Mesothelial cell of epicardium (in vitro differentiated cells): ENCODE data around the gene TXN. TPM values are rescaled to one million over a fixed set of nuclear protein-coding genes. Genes with fewer than 3 reads are reported as not detected.

Source experiments
- DNase-seq, 2 experiments: peaks; one replicate each; pipeline ENCODE4 v3.0.0; 2021; ENCODE audit warnings: low spot score in 2 of 2; ENCODE audit not compliant: unreplicated experiment in 2 of 2
- H3K27ac Mint-ChIP-seq: 2 replicates; pipeline ENCODE4 v1.8.0; 2021; ENCODE audit warnings: mixed read lengths
- H3K27me3 Mint-ChIP-seq: 2 replicates; pipeline ENCODE4 v1.8.0; 2021; ENCODE audit warnings: low read depth, mixed read lengths
- H3K36me3 Mint-ChIP-seq: 2 replicates; pipeline ENCODE4 v1.8.0; 2021; ENCODE audit warnings: mixed read lengths
- H3K4me1 Mint-ChIP-seq: 2 replicates; pipeline ENCODE4 v1.8.0; 2021; ENCODE audit warnings: mixed read lengths
- H3K4me3 Mint-ChIP-seq: 2 replicates; pipeline ENCODE4 v1.8.0; 2021; ENCODE audit warnings: mild to moderate bottlenecking, moderate library complexity, mixed read lengths
- H3K9me3 Mint-ChIP-seq: 2 replicates; pipeline ENCODE4 v1.8.0; 2021; ENCODE audit warnings: mixed read lengths
- CTCF ChIP-seq: fragments of 200-600 bp; sonication (generic); IDR thresholded peaks from one replicate; pipeline ENCODE4 v1.5.0; 2021; ENCODE audit warnings: antibody characterized with exemption; ENCODE audit not compliant: unreplicated experiment
- total RNA-seq: library from RNA; stranded (reverse); gene quantifications from 3 replicates; pipeline ENCODE4 v1.2.1, GENCODE V29; 2021

The TXN gene
- total RNA-seq, 1 donor from 2014 or later, result 114 TPM

GRCh38 chr9:110251212-110251611 is 5.1 kb downstream of the TXN start:
- H3K4me3 Mint-ChIP-seq, result no peak overlapping the region
- no peak for TF ChIP-seq CTCF
- no peak overlapping the region for H3K27ac Mint-ChIP-seq
- no peaks in the 10 kb centered on the region for H3K27me3 Mint-ChIP-seq
- peaks cover 26% of the 10 kb centered on the region for H3K4me1 Mint-ChIP-seq
- peaks cover 18% of the 10 kb centered on the region for H3K36me3 Mint-ChIP-seq
- DNase-seq, result no peak
- no peaks in the 10 kb centered on the region for H3K9me3 Mint-ChIP-seq

- peaks cover 19% of the 10 kb centered on the region for H3K4me1 Mint-ChIP-seq
- TF ChIP-seq CTCF, result no peak
- peaks cover 18% of the 10 kb centered on the region for H3K36me3 Mint-ChIP-seq
- no peaks in the 10 kb centered on the region for H3K9me3 Mint-ChIP-seq
- no peak overlapping the region for H3K4me3 Mint-ChIP-seq
- no peaks in the 10 kb centered on the region for H3K27me3 Mint-ChIP-seq
- DNase-seq, result no peak
- H3K27ac Mint-ChIP-seq, result no peak overlapping the region
Observed at GRCh38 chr9:110249603-110250002, 6.7 kb downstream of the TXN start.

GRCh38 chr9:110248361-110248760 is 7.9 kb downstream of the TXN start:
- TF ChIP-seq CTCF, result no peak
- Mint-ChIP-seq H3K9me3 (no peaks in the 10 kb centered on the region), H3K36me3 (peaks cover 21% of the 10 kb centered on the region), H3K4me3 (no peak overlapping the region), H3K27me3 (no peaks in the 10 kb centered on the region), H3K4me1 (peaks cover 7% of the 10 kb centered on the region), H3K27ac (no peak overlapping the region)
- DNase-seq, result no peak

GRCh38 chr9:110246214-110246613 is 10.1 kb downstream of the TXN start:
- peaks cover 28% of the 10 kb centered on the region for H3K36me3 Mint-ChIP-seq
- no peaks in the 10 kb centered on the region for H3K27me3 Mint-ChIP-seq
- no peak overlapping the region for H3K27ac Mint-ChIP-seq
- TF ChIP-seq CTCF, result no peak
- no peaks in the 10 kb centered on the region for H3K4me1 Mint-ChIP-seq
- no peak overlapping the region for H3K4me3 Mint-ChIP-seq
- H3K9me3 Mint-ChIP-seq, result no peaks in the 10 kb centered on the region
- DNase-seq, result no peak

- H3K9me3 Mint-ChIP-seq, result no peaks in the 10 kb centered on the region
- H3K4me3 Mint-ChIP-seq, result no peak overlapping the region
- TF ChIP-seq CTCF, result no peak
- H3K4me1 Mint-ChIP-seq, result no peaks in the 10 kb centered on the region
- no peaks in the 10 kb centered on the region for H3K27me3 Mint-ChIP-seq
- peaks cover 21% of the 10 kb centered on the region for H3K36me3 Mint-ChIP-seq
- no peak for DNase-seq
- H3K27ac Mint-ChIP-seq, result no peak overlapping the region
Observed at GRCh38 chr9:110244616-110245015, 11.7 kb downstream of the TXN start.

- H3K27me3 Mint-ChIP-seq, result no peaks in the 10 kb centered on the region
- H3K27ac Mint-ChIP-seq, result no peak overlapping the region
- no peaks in the 10 kb centered on the region for H3K9me3 Mint-ChIP-seq
- no peak overlapping the region for H3K4me3 Mint-ChIP-seq
- no peaks in the 10 kb centered on the region for H3K4me1 Mint-ChIP-seq
- no peak for DNase-seq
- H3K36me3 Mint-ChIP-seq, result peaks cover 15% of the 10 kb centered on the region
- TF ChIP-seq CTCF, result no peak
Observed at GRCh38 chr9:110241858-110242321, 14.4 kb downstream of the TXN start.
